BLaER1 (cell line): ENCODE measurements around the gene GYG1.

Source experiments
- H3K27ac ChIP-seq: shearing (Covaris generic); formaldehyde crosslinking; 2 replicates; pipeline ENCODE4 v1.8.1; 2022
- H3K27me3 ChIP-seq: shearing (Covaris generic); formaldehyde crosslinking; 2 replicates; pipeline ENCODE4 v1.8.1; 2022
- H3K36me3 ChIP-seq: shearing (Covaris generic); formaldehyde crosslinking; 2 replicates; pipeline ENCODE4 v1.8.1; 2022
- H3K4me1 ChIP-seq: shearing (Covaris generic); formaldehyde crosslinking; 2 replicates; pipeline ENCODE4 v1.8.1; 2022
- H3K4me2 ChIP-seq: shearing (Covaris generic); formaldehyde crosslinking; 2 replicates; pipeline ENCODE4 v1.8.1; 2022
- H3K4me3 ChIP-seq: shearing (Covaris generic); formaldehyde crosslinking; 2 replicates; pipeline ENCODE4 v1.8.1; 2022
- H3K9ac ChIP-seq: shearing (Covaris generic); formaldehyde crosslinking; 2 replicates; pipeline ENCODE4 v1.8.1; 2022
- H3K9me3 ChIP-seq: shearing (Covaris generic); formaldehyde crosslinking; 2 replicates; pipeline ENCODE4 v1.8.1; 2022
- H4K20me1 ChIP-seq: shearing (Covaris generic); formaldehyde crosslinking; 2 replicates; pipeline ENCODE4 v1.8.1; 2022
- Cebpa-rat ChIP-seq: shearing (Covaris generic); IDR thresholded peaks from 2 replicates; pipeline ENCODE4 v1.8.1; 2022

Gene GYG1

GRCh38 chr3:149037684-149038083 is 46.3 kb downstream of the GYG1 start:
- H3K4me1 ChIP-seq: no peaks in the 10 kb centered on the region
- H3K9ac ChIP-seq: no peak overlapping the region
- no peak overlapping the region for H3K4me2 ChIP-seq
- H3K27me3 ChIP-seq: no peaks in the 10 kb centered on the region
- H4K20me1 ChIP-seq: 0 out of 2 replicates have a peak, but pooled peaks cover 8% of the 10 kb centered on the region
- H3K9me3 ChIP-seq: no peaks in the 10 kb centered on the region
- H3K36me3 ChIP-seq: peaks cover 69% of the 10 kb centered on the region
- no peak overlapping the region for H3K4me3 ChIP-seq
- H3K27ac ChIP-seq: no peak overlapping the region
- TF ChIP-seq Cebpa-rat: no peak

DNA sequence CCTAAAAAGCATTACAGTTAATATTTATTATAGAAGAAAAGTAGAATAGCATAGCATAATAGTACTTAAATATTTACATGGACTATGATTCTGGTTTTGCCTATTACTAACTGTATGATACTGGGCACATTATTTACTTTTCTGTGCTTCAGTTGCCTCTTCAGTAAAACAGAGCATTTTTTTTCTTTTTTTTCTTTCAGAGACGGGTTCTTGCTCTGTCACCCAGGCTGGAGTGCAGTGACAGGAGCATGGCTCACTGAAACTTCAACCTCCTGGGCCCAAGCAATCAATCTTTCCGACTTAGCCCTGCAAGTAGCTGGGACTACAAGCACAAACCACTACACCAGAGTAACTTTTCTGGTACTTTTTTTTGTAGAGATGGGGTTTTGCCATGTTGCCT is 47.0 kb downstream of the GYG1 start:
- Histone ChIP-seq H3K27me3 (no peaks in the 10 kb centered on the region), H4K20me1 (0 out of 2 replicates have a peak, but pooled peaks cover 8% of the 10 kb centered on the region), H3K36me3 (peaks cover 67% of the 10 kb centered on the region), H3K4me1 (no peaks in the 10 kb centered on the region), H3K9ac (no peak overlapping the region), H3K9me3 (no peaks in the 10 kb centered on the region), H3K27ac (no peak overlapping the region), H3K4me3 (no peak overlapping the region), H3K4me2 (no peak overlapping the region)
- no peak for TF ChIP-seq Cebpa-rat

- Histone ChIP-seq H3K9ac (no peak overlapping the region), H3K27ac (no peak overlapping the region), H3K4me3 (no peak overlapping the region), H3K9me3 (no peaks in the 10 kb centered on the region), H3K4me2 (no peak overlapping the region), H3K27me3 (no peaks in the 10 kb centered on the region), H3K36me3 (peaks cover 77% of the 10 kb centered on the region), H4K20me1 (0 out of 2 replicates have a peak, but pooled peaks cover 8% of the 10 kb centered on the region), H3K4me1 (no peaks in the 10 kb centered on the region)
- TF ChIP-seq Cebpa-rat: no peak
These were observed 51.5 kb downstream of the GYG1 start for GRCh38 chr3:149042789-149043386.

DNA sequence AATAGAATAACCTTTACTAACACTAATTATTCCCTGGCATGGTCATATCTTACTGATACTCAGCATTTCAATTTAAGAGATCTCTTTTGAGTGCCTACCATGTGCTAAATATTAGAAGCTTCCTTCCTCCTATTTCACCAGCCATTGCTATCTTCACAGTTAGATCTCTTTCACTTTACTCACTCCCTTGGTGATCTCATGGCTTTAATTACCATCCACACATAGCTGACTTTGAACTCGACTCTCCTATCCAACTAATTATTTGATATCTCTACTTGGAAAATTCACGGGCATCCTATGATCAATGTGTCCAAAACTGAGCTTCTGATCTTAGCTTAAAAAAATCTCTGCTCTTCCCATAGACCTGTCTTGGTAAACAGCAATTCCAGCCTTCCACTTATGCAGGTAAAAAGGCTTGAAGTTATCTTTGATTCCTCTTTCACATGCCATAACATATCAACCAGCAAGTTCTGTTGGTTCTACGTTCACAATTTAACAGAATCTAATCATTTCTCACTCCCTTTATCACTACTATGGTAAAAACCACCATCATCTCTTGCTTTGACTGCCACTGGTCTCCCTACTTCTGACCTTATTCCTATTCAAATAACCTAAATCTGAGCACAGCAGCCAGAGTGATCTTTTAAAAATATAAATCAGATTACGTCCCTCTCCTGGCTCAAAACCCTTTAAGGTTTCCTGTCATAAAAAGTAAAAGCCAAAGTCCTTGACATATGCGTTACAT is 53.2 kb downstream of the GYG1 start:
- Histone ChIP-seq H3K9me3 (no peaks in the 10 kb centered on the region), H3K4me3 (no peak overlapping the region), H3K36me3 (peaks cover 75% of the 10 kb centered on the region), H3K4me2 (no peak overlapping the region), H3K27me3 (no peaks in the 10 kb centered on the region), H3K27ac (no peak overlapping the region), H4K20me1 (0 out of 2 replicates have a peak, but pooled peaks cover 8% of the 10 kb centered on the region), H3K9ac (no peak overlapping the region), H3K4me1 (no peaks in the 10 kb centered on the region)
- no peak for TF ChIP-seq Cebpa-rat

- no peaks in the 10 kb centered on the region for H4K20me1 ChIP-seq
- H3K4me2 ChIP-seq: no peak overlapping the region
- no peak overlapping the region for H3K27ac ChIP-seq
- no peaks in the 10 kb centered on the region for H3K4me1 ChIP-seq
- peaks cover 89% of the 10 kb centered on the region for H3K36me3 ChIP-seq
- H3K9me3 ChIP-seq: no peaks in the 10 kb centered on the region
- no peak overlapping the region for H3K4me3 ChIP-seq
- H3K27me3 ChIP-seq: no peaks in the 10 kb centered on the region
- no peak for TF ChIP-seq Cebpa-rat
- no peak overlapping the region for H3K9ac ChIP-seq
These were observed 64.2 kb downstream of the GYG1 start for GRCh38 chr3:149055575-149055974.

GRCh38 chr3:149058198-149058597 is 66.9 kb downstream of the GYG1 start:
- Histone ChIP-seq H3K9ac (no peak overlapping the region), H3K4me1 (no peaks in the 10 kb centered on the region), H3K9me3 (no peaks in the 10 kb centered on the region), H3K4me3 (no peak overlapping the region), H3K27me3 (no peaks in the 10 kb centered on the region), H3K27ac (no peak overlapping the region), H3K4me2 (no peak overlapping the region), H3K36me3 (peaks cover 87% of the 10 kb centered on the region), H4K20me1 (no peaks in the 10 kb centered on the region)
- no peak for TF ChIP-seq Cebpa-rat

DNA sequence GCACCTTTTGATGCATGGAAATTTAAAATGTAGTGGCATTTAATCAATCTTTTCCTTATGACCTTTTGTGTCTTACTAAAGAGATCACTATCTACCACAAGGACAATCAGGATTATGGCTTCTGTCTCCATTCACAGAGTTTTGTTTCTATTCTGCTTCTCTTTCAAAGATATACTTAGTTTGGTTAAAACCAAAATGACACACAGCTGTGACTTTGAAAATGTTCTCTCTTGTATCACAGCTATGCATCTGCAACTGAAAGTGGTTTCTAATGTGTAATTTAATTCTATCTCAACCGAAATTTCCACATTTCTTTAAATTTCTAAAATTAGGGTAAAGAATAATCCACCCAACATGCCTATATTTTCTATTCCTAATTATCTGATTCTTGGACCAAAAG is 67.3 kb downstream of the GYG1 start:
- Histone ChIP-seq H3K4me3 (no peak overlapping the region), H3K9me3 (no peaks in the 10 kb centered on the region), H3K36me3 (peaks cover 84% of the 10 kb centered on the region), H3K4me1 (no peaks in the 10 kb centered on the region), H3K4me2 (no peak overlapping the region), H4K20me1 (no peaks in the 10 kb centered on the region), H3K27ac (no peak overlapping the region), H3K9ac (no peak overlapping the region), H3K27me3 (no peaks in the 10 kb centered on the region)
- no peak for TF ChIP-seq Cebpa-rat

DNA sequence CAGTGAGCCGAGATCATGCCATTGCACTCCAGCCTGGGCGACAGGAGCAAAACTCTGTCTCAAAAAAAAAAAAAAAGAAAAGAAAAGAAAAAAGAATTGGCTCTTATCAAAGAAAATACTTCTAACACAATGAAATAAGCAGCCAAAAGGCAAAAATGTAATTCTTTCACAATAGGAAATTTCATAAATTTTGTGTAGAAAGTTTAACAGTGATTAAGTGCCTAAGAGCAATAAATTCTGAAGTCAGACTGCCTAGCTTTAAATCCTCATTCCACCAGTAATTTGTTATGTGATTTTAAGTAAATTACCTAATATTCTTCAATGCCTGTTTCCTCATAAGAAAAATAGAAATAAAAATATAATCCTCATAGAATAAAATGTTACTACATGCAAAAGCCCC is 70.4 kb downstream of the GYG1 start:
- Histone ChIP-seq H3K9me3 (no peaks in the 10 kb centered on the region), H3K9ac (no peak overlapping the region), H3K36me3 (peaks cover 77% of the 10 kb centered on the region), H3K27me3 (no peaks in the 10 kb centered on the region), H3K4me3 (no peak overlapping the region), H3K4me1 (no peaks in the 10 kb centered on the region), H3K27ac (no peak overlapping the region), H3K4me2 (no peak overlapping the region), H4K20me1 (no peaks in the 10 kb centered on the region)
- TF ChIP-seq Cebpa-rat: no peak

GRCh38 chr3:149067883-149068282 is 76.5 kb downstream of the GYG1 start:
- Histone ChIP-seq H3K4me1 (no peaks in the 10 kb centered on the region), H4K20me1 (no peaks in the 10 kb centered on the region), H3K27me3 (no peaks in the 10 kb centered on the region), H3K4me3 (no peak overlapping the region), H3K36me3 (peaks cover 80% of the 10 kb centered on the region), H3K9ac (no peak overlapping the region), H3K27ac (no peak overlapping the region), H3K4me2 (no peak overlapping the region), H3K9me3 (no peaks in the 10 kb centered on the region)
- TF ChIP-seq Cebpa-rat: no peak
